Measurements from ENCODE around the gene PCDHGC3.

The PCDHGC3 gene

DNA sequence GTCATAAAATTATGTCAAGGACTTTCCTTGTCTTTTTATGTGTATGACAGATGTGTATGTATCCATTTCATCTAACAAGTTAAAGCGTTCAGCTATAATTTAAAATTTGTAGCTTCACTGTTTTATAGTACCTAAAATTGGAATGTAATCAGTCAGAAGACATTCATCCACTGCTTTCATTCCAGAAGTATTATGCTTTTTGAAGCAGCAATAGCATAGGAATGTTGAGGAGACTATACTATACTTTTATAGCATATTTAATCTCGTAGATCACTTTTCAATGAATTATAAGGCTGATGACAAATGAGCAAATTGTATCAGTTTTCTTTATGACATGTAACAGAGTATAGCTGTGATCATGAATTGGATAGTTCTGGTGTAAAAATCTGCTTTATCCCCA, 38.5 kb upstream of the PCDHGC3 start:
- TF ChIP-seq HDGF (IDR thresholded peaks at IDR 0.05; ENCODE audit: borderline replicate concordance) = no peak
- TF ChIP-seq FOXA1 (IDR thresholded peaks at IDR 0.05) = no peak
- no peak for TF ChIP-seq ELF4 (IDR thresholded peaks at IDR 0.05)
- TF ChIP-seq, protein P1, sequence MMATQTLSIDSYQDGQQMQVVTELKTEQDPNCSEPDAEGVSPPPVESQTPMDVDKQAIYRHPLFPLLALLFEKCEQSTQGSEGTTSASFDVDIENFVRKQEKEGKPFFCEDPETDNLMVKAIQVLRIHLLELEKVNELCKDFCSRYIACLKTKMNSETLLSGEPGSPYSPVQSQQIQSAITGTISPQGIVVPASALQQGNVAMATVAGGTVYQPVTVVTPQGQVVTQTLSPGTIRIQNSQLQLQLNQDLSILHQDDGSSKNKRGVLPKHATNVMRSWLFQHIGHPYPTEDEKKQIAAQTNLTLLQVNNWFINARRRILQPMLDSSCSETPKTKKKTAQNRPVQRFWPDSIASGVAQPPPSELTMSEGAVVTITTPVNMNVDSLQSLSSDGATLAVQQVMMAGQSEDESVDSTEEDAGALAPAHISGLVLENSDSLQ (IDR thresholded peaks at IDR 0.05) = no peak
- TF ChIP-seq SUZ12 (IDR thresholded peaks at IDR 0.05) = no peak
- TF ChIP-seq LEF1 (IDR thresholded peaks at IDR 0.05; ENCODE audit: borderline replicate concordance) = no peak
- no peak for TF ChIP-seq SP1 (IDR thresholded peaks at IDR 0.05)
- TF ChIP-seq NFRKB (IDR thresholded peaks at IDR 0.05) = no peak
- no peak for TF ChIP-seq TARDBP (IDR thresholded peaks at IDR 0.05)
- no peak for TF ChIP-seq CTBP1 (IDR thresholded peaks at IDR 0.05; ENCODE audit: borderline replicate concordance)
- no peak for TF ChIP-seq ARNT (IDR thresholded peaks at IDR 0.05)
- no peak for TF ChIP-seq ZNF384 (IDR thresholded peaks at IDR 0.05)
- TF ChIP-seq FOXM1 (IDR thresholded peaks at IDR 0.05; ENCODE audit: borderline replicate concordance) = no peak
- no peak for TF ChIP-seq L3MBTL2 (conservative IDR thresholded peaks at IDR 0.05)
- TF ChIP-seq FOXK2 (IDR thresholded peaks at IDR 0.05) = no peak
- no peak for TF ChIP-seq BHLHE40 (IDR thresholded peaks at IDR 0.05; ENCODE audit: borderline replicate concordance)
- CTCF ChIA-PET = no interaction called here
- POLR2A ChIA-PET = no interaction called here
- DNase-seq (ENCODE audit: extremely low spot score) = no peak

DNA sequence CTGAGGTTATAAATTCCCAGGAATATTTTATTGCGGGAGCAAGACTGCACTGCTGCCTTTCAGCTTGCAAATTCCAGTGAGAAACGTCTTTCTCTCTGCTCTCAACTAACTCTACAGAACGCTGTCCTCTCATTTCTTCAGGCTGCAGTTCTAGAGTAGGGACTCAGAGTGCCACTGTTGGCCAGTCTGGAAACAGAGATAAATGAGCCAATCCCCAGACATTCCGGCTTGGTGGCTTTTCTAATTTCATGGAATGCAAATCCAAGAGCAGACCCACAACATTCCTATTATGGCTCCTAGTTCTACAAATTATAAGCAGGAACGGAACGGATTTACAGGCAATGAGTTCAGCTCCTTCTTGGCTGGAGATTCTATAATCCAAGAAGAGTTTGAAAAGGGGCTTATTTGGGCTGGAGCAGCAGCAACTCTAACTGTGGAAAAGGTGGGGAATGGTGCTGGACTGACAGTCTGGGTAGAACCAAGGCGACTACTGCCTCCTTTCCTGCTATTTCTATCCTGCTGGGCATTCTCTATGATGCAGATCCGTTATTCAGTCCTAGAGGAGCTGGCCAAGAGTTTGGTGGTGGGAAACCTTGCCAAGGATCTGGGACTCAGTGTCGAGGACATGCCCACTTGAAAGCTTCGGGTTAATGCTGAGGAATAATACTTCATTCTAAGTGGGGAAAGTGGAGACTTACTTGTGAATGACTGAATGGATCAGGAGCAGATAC, 36.2 kb upstream of the PCDHGC3 start:
- TF ChIP-seq NFRKB (IDR thresholded peaks at IDR 0.05) (no peak), LEF1 (IDR thresholded peaks at IDR 0.05; ENCODE audit: borderline replicate concordance) (no peak), ELF4 (IDR thresholded peaks at IDR 0.05) (no peak), SUZ12 (IDR thresholded peaks at IDR 0.05) (no peak), FOXK2 (IDR thresholded peaks at IDR 0.05) (no peak), TARDBP (IDR thresholded peaks at IDR 0.05) (no peak), FOXA1 (IDR thresholded peaks at IDR 0.05) (no peak)
- TF ChIP-seq, protein P1 (IDR thresholded peaks at IDR 0.05) = no peak
- DNase-seq (ENCODE audit: extremely low spot score) = no peak
- ChIA-PET POLR2A (no interaction called here), CTCF (no interaction called here)

DNA sequence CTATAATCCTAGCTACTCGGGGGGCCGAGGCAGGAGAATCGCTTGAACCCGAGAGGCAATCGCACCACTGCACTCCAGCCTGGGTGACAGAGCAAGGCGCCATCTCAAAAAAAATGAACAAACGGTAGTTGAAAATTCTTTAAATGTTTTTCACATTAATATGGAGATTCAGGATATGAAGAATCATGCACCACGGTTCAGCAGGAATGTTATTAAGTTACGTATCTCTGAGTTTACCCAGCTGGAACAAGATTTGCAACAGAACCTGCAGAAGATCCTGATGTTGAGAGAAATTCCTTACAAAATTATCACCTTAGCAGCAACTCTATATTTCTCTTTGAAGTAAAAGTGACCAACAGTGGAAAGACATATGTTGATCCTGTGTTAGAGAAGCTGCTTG, 35.4 kb upstream of the PCDHGC3 start:
- no peak for TF ChIP-seq ELF4 (IDR thresholded peaks at IDR 0.05)
- TF ChIP-seq NFRKB (IDR thresholded peaks at IDR 0.05) = no peak
- TF ChIP-seq ZNF384 (IDR thresholded peaks at IDR 0.05) = no peak
- no peak for TF ChIP-seq LEF1 (IDR thresholded peaks at IDR 0.05; ENCODE audit: borderline replicate concordance)
- CTCF ChIA-PET = no interaction called here
- POLR2A ChIA-PET = no interaction called here
- no peak for DNase-seq (ENCODE audit: extremely low spot score)

DNA sequence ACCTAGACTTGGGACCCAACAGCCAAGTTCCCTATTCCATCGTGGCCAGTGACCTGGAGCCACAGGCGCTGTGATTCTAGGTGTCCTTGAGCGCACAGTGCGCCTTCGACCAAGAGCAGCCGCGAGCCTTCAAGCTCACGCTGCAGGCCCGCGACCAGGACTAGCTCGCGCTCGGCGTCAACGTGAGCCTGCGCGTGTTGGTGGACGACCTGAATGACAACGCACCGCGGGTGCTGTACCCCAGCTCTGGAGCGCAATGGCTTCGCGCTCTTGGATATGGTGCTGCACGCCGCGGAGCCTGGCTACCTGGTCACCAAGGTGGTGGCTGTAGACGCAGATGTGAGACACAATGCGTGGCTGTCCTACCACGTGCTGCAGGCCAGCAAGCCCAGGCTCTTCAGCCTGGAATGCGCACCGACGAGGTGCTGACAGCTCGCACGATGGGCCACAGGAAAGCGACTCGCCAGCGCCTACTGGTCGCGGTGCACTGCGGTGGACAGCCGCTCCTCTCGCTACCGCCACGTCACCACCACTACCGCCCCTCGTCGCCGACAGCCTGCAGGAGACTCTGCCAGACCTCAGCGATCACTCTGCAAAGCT, 34.1 kb upstream of the PCDHGC3 start:
- ChIA-PET CTCF (no interaction called here), POLR2A (no interaction called here)
- DNase-seq (ENCODE audit: extremely low spot score) = no peak
- no peak for TF ChIP-seq NFRKB (IDR thresholded peaks at IDR 0.05)
- TF ChIP-seq, protein P1 (IDR thresholded peaks at IDR 0.05) = no peak
- TF ChIP-seq ELF4 (IDR thresholded peaks at IDR 0.05) = no peak
- no peak for TF ChIP-seq TARDBP (IDR thresholded peaks at IDR 0.05)
- no peak for TF ChIP-seq FOXM1 (IDR thresholded peaks at IDR 0.05; ENCODE audit: borderline replicate concordance)
- TF ChIP-seq BHLHE40 (IDR thresholded peaks at IDR 0.05; ENCODE audit: borderline replicate concordance) = no peak
- TF ChIP-seq SP1 (IDR thresholded peaks at IDR 0.05) = no peak
- TF ChIP-seq SUZ12 (IDR thresholded peaks at IDR 0.05) = no peak
- TF ChIP-seq ZNF384 (IDR thresholded peaks at IDR 0.05) = no peak
- TF ChIP-seq FOXA1 (IDR thresholded peaks at IDR 0.05) = no peak
- no peak for TF ChIP-seq HDGF (IDR thresholded peaks at IDR 0.05; ENCODE audit: borderline replicate concordance)
- no peak for TF ChIP-seq FOXK2 (IDR thresholded peaks at IDR 0.05)
- TF ChIP-seq LEF1 (IDR thresholded peaks at IDR 0.05; ENCODE audit: borderline replicate concordance) = no peak
- TF ChIP-seq ARNT (IDR thresholded peaks at IDR 0.05) = no peak
- TF ChIP-seq L3MBTL2 (conservative IDR thresholded peaks at IDR 0.05) = no peak

DNA sequence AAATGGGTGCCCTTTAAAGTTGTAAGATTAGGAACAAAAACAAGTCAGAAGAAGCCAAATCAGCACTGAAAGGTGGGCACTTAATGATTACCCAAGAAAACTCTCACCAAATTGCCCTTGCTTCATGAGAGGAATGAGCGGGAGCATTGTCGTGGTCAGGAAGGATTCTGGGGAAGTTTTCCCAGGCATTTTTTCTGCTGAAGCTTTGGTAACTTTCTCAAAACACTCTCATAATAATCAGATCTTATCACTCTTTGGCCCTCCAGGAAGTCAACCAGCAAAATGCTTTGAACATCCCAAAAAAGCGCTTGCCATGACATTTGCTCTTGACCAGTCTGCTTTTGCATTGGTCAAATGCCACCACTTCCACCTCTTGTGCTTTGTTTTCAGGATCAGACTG, 10.4 kb upstream of the PCDHGC3 start:
- no peak for TF ChIP-seq NFRKB (IDR thresholded peaks at IDR 0.05)
- no peak for TF ChIP-seq FOXK2 (IDR thresholded peaks at IDR 0.05)
- TF ChIP-seq L3MBTL2 (conservative IDR thresholded peaks at IDR 0.05) = no peak
- TF ChIP-seq, protein P1 (IDR thresholded peaks at IDR 0.05) = no peak
- no peak for TF ChIP-seq LEF1 (IDR thresholded peaks at IDR 0.05; ENCODE audit: borderline replicate concordance)
- TF ChIP-seq ZNF384 (IDR thresholded peaks at IDR 0.05) = no peak
- no peak for TF ChIP-seq CTBP1 (IDR thresholded peaks at IDR 0.05; ENCODE audit: borderline replicate concordance)
- TF ChIP-seq TARDBP (IDR thresholded peaks at IDR 0.05) = no peak
- no peak for TF ChIP-seq SP1 (IDR thresholded peaks at IDR 0.05)
- TF ChIP-seq SUZ12 (IDR thresholded peaks at IDR 0.05) = no peak
- no peak for TF ChIP-seq ELF4 (IDR thresholded peaks at IDR 0.05)
- TF ChIP-seq FOXM1 (IDR thresholded peaks at IDR 0.05; ENCODE audit: borderline replicate concordance) = no peak
- TF ChIP-seq BHLHE40 (IDR thresholded peaks at IDR 0.05; ENCODE audit: borderline replicate concordance) = no peak
- TF ChIP-seq HDGF (IDR thresholded peaks at IDR 0.05; ENCODE audit: borderline replicate concordance) = no peak
- TF ChIP-seq ARNT (IDR thresholded peaks at IDR 0.05) = no peak
- TF ChIP-seq FOXA1 (IDR thresholded peaks at IDR 0.05) = no peak
- ChIA-PET POLR2A (no interaction called here), CTCF (interaction anchor here (0.9 kb wide), 1 partner anchor 10 kb away, joined by 4 read pairs; the partner anchor contains the start of gene PCDHGC3)
- no peak for DNase-seq (ENCODE audit: extremely low spot score)
